Erythroblast (primary cell): ENCODE measurements around the gene UBE4B.

Experiments
- GATA1 ChIP-seq: IDR thresholded peaks from 2 replicates; pipeline ENCODE4 v1.6.1; 2011; ENCODE audit warnings: low read depth, mild to moderate bottlenecking, control low read depth, low read length, moderate library complexity
- POLR2A ChIP-seq: IDR thresholded peaks from 2 replicates; pipeline ENCODE4 v1.6.1; 2011; ENCODE audit warnings: mild to moderate bottlenecking, low read length

GRCh38 chr1:10084045-10084444 is 51.3 kb downstream of the UBE4B start:
- TF ChIP-seq POLR2A = no peak
- TF ChIP-seq GATA1 = no peak
